ENCODE measurements around the gene C12orf76. TPM values are rescaled to one million over a fixed set of nuclear protein-coding genes. Genes with fewer than 3 reads are reported as not detected.

The C12orf76 gene
- total and polyA plus RNA-seq, 2 of the 4 experiments (the other 2 are of a cell fraction) = 5.0 to 7.1 TPM

DNA sequence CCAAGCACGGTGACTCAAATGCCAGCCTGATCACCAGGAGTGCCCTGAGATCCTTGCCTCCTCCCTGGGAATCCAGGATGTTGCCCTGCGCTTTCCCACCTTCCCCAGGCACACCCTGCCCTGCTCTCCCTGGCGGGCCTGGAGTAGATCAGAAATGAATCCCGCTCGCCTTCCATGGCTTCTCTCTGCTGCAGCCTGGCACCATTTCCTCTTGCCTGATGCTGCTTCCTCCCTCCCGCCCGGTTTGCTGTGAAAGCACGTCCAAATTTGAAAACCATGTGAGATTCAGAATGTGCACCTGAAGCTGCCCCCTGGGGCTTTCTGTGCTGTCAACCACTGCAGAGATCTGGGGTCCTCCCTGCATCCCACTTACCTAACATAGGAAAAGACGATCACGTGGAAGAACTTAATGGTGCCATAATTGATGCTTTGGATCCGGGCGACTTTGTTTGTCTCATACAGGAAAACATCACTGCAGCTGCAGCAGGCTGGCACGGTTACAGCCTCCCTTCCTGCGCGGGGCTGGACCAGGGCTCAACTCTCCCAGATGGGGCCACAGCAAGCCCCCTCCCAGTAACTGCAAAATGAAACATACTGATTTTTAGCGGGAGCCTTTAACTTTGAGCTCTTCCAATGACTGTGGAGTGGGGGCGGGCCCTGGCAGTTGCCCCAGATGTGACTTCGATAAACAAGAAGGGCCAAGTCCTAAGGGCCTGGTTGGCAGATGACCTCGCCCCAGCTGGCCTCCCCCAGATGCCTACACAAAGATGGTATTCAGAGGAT lies 24.9 kb upstream of the C12orf76 start:
- peak overlapping the region; percentile 41 for H3K4me3 ChIP-seq (ENCODE audit: insufficient read depth, low read depth, low read length)
- H3K23ac ChIP-seq (ENCODE audit: low read depth, low read length) = 0 out of 2 replicates have a peak overlapping the region, but pooled peaks have one; percentile 29
- no peak overlapping the region for H2AK5ac ChIP-seq (ENCODE audit: low read depth, low read length)
- H3K79me1 ChIP-seq (ENCODE audit: low read depth in 1 of 2, low read length in 2 of 2) = no peaks in the 10 kb centered on the region
- no peaks in the 10 kb centered on the region for H3K27me3 ChIP-seq (ENCODE audit: control insufficient read depth, insufficient read depth, low read length)
- no peak for DNase-seq
- peak; percentile 77 for ATAC-seq (ENCODE audit: low read depth)
- ChIA-PET CTCF (interaction anchor here (0.6 kb wide), 1 partner anchor 19 kb away, joined by 6 read pairs; no protein-coding TSS in a partner anchor), POLR2A (ENCODE audit: unreplicated experiment) (interaction anchor here (0.6 kb wide), 1 partner anchor 323 kb away, joined by 4 read pairs; no protein-coding TSS in a partner anchor)
- H3K4me2 ChIP-seq (ENCODE audit: low read depth, low read length) = peak overlapping the region; percentile 86
- no peak overlapping the region; the same call in 1 of the 2 replicates for H3K18ac ChIP-seq (ENCODE audit: low read depth, low read length)
- 0 out of 2 replicates have a peak overlapping the region, but pooled peaks have one; percentile 68 for H3K14ac ChIP-seq (replicated peaks; ENCODE audit: low read depth, low read length)
- no peaks in the 10 kb centered on the region for H3K36me3 ChIP-seq (ENCODE audit: control insufficient read depth, insufficient read depth, low read length)
- H4K91ac ChIP-seq (ENCODE audit: insufficient read depth, low read depth, low read length) = no peak overlapping the region
- 0 out of 2 replicates have a peak, but pooled peaks cover 2% of the 10 kb centered on the region for H3K4me1 ChIP-seq (ENCODE audit: control insufficient read depth, insufficient read depth, low read length)
- in situ Hi-C loops (cut with MboI; ENCODE audit: low sequenced_read_pairs) = no loop called here
- no peak overlapping the region for H3K9ac ChIP-seq (ENCODE audit: low read depth, low read length)
- H2AK9ac ChIP-seq (replicated peaks; ENCODE audit: low read depth, low read length, poor library complexity) = no peak overlapping the region
- H4K5ac ChIP-seq (ENCODE audit: low read depth, low read length) = no peak overlapping the region
- H2BK120ac ChIP-seq (ENCODE audit: low read depth, low read length) = peak overlapping the region; percentile 33; the same call in 1 of the 2 replicates
- H3K4ac ChIP-seq (ENCODE audit: low read depth, low read length) = peak overlapping the region; percentile 45
- H2BK5ac ChIP-seq (ENCODE audit: low read depth, low read length, poor library complexity, severe bottlenecking) = no peak overlapping the region
- H3K27ac ChIP-seq (ENCODE audit: insufficient read depth, low read length) = no peak overlapping the region
- TF ChIP-seq RCOR1 (IDR thresholded peaks at IDR 0.05; ENCODE audit: insufficient replicate concordance, low read length) (no peak), POLR2A (IDR thresholded peaks at IDR 0.05; ENCODE audit: low read depth, low read length) (no peak), RFX5 (IDR thresholded peaks at IDR 0.05; ENCODE audit: low read depth, low read length) (no peak), RAD21 (IDR thresholded peaks at IDR 0.05; ENCODE audit: low read length) (no peak), CHD1 (IDR thresholded peaks at IDR 0.05; ENCODE audit: low read depth, low read length) (no peak), MAZ (IDR thresholded peaks at IDR 0.05; ENCODE audit: borderline replicate concordance, low read depth, low read length) (no peak), BHLHE40 (IDR thresholded peaks at IDR 0.05; ENCODE audit: low read depth, low read length) (no peak), FOS (IDR thresholded peaks at IDR 0.05; ENCODE audit: low read depth, low read length) (no peak)
- TF ChIP-seq, protein P1, sequence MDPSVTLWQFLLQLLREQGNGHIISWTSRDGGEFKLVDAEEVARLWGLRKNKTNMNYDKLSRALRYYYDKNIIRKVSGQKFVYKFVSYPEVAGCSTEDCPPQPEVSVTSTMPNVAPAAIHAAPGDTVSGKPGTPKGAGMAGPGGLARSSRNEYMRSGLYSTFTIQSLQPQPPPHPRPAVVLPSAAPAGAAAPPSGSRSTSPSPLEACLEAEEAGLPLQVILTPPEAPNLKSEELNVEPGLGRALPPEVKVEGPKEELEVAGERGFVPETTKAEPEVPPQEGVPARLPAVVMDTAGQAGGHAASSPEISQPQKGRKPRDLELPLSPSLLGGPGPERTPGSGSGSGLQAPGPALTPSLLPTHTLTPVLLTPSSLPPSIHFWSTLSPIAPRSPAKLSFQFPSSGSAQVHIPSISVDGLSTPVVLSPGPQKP (IDR thresholded peaks at IDR 0.05; ENCODE audit: borderline replicate concordance, low read depth, low read length) = no peak
- TF ChIP-seq, protein P2, sequence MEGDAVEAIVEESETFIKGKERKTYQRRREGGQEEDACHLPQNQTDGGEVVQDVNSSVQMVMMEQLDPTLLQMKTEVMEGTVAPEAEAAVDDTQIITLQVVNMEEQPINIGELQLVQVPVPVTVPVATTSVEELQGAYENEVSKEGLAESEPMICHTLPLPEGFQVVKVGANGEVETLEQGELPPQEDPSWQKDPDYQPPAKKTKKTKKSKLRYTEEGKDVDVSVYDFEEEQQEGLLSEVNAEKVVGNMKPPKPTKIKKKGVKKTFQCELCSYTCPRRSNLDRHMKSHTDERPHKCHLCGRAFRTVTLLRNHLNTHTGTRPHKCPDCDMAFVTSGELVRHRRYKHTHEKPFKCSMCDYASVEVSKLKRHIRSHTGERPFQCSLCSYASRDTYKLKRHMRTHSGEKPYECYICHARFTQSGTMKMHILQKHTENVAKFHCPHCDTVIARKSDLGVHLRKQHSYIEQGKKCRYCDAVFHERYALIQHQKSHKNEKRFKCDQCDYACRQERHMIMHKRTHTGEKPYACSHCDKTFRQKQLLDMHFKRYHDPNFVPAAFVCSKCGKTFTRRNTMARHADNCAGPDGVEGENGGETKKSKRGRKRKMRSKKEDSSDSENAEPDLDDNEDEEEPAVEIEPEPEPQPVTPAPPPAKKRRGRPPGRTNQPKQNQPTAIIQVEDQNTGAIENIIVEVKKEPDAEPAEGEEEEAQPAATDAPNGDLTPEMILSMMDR (conservative IDR thresholded peaks at IDR 0.05; ENCODE audit: low read depth, low read length) = no peak
- intact Hi-C loops (cut with micrococcal nuclease) = no loop called here
- H2BK15ac ChIP-seq (ENCODE audit: low read depth, low read length) = no peak overlapping the region; the same call in 2 of the 3 replicates
- no peaks in the 10 kb centered on the region for H3K9me3 ChIP-seq (ENCODE audit: control insufficient read depth, insufficient read depth, low read length)
- dilution Hi-C loops (cut with HindIII; ENCODE audit: low sequenced_read_pairs, unreplicated experiment) = no loop called here
- WGBS, 2 experiments (ENCODE audit: extremely low coverage in 2 of 2, insufficient read length in 1 of 2) = 29% methylated on average over 7 of the region's 19 CpGs; no CpG with 5 or more reads in 1 of the 2 experiments
- H3K56ac ChIP-seq (ENCODE audit: extremely low read depth, insufficient read depth, low read length) = no peak overlapping the region
- BruUV-seq (replicated peaks) = no TSS peak
- peak overlapping the region in 1 of 2 experiments; percentile 57; a peak in 3 of 4 replicates for H4K8ac ChIP-seq (ENCODE audit: low read depth in 2 of 2, low read length in 2 of 2)
- peak overlapping the region; percentile 93 for H2AFZ ChIP-seq (replicated peaks; ENCODE audit: low read length, poor library complexity)
- no peaks in the 10 kb centered on the region for H3K9me1 ChIP-seq (ENCODE audit: insufficient read depth, low read length)
- no peak overlapping the region for H2BK20ac ChIP-seq (ENCODE audit: low read depth, low read length)
- H4K20me1 ChIP-seq (ENCODE audit: insufficient read depth, low read length) = no peaks in the 10 kb centered on the region
